ENCODE results near the gene VPS37C.

GRCh38 chr11:61155741-61156140 is 5.5 kb downstream of the VPS37C start:
- TF ChIP-seq CTCF (conservative IDR thresholded peaks at IDR 0.05; ENCODE audit: low read depth, low read length) (no peak), EZH2 (IDR thresholded peaks at IDR 0.05; ENCODE audit: borderline replicate concordance, low read depth, low read length, poor library complexity, severe bottlenecking) (no peak)

Data from A673 (cell line).